KMS-11 (cell line): ENCODE measurements around the gene MAP2K7.
A peak's percentile ranks its signal among the peaks of the same experiment; 100 is the strongest.

Experiments
- H2AFZ ChIP-seq: fragments of 200-600 bp; sonication (generic); 2 replicates; pipeline ENCODE4 v1.6.1; 2016; ENCODE audit warnings: antibody characterized with exemption, mixed run types, low read depth
- H3K27ac ChIP-seq: fragments of 200-600 bp; sonication (generic); 2 replicates; pipeline ENCODE4 v1.6.1; 2016; ENCODE audit warnings: mild to moderate bottlenecking, mixed run types
- H3K27me3 ChIP-seq: fragments of 200-600 bp; sonication (generic); 2 replicates; pipeline ENCODE4 v1.6.1; 2017; ENCODE audit warnings: mild to moderate bottlenecking, low read depth, mixed run types, moderate library complexity; ENCODE audit not compliant: insufficient read depth
- H3K36me3 ChIP-seq: fragments of 200-600 bp; sonication (generic); 2 replicates; pipeline ENCODE4 v1.6.1; 2017; ENCODE audit warnings: mild to moderate bottlenecking, mixed run types; ENCODE audit not compliant: insufficient read depth
- H3K4me1 ChIP-seq: fragments of 200-600 bp; sonication (generic); 2 replicates; pipeline ENCODE4 v1.6.1; 2016; ENCODE audit warnings: mild to moderate bottlenecking, low read depth, mixed run types; ENCODE audit not compliant: poor library complexity, severe bottlenecking
- H3K4me2 ChIP-seq: fragments of 200-600 bp; sonication (generic); 2 replicates; pipeline ENCODE4 v1.7.0; 2016; ENCODE audit warnings: mild to moderate bottlenecking, mixed run types
- H3K4me3 ChIP-seq: fragments of 200-600 bp; sonication (generic); IDR thresholded peaks from 2 replicates; pipeline ENCODE4 v1.6.1; 2017; ENCODE audit warnings: low read depth, low read length, mixed read lengths; ENCODE audit not compliant: insufficient read depth
- H3K79me2 ChIP-seq: fragments of 200-600 bp; sonication (generic); 2 replicates; pipeline ENCODE4 v1.6.1; 2016; ENCODE audit warnings: low read depth, mixed run types; ENCODE audit not compliant: insufficient read depth
- H3K9ac ChIP-seq: fragments of 200-600 bp; sonication (generic); 2 replicates; pipeline ENCODE4 v1.6.1; 2016; ENCODE audit warnings: mild to moderate bottlenecking, mixed run types
- H4K20me1 ChIP-seq: fragments of 200-600 bp; sonication (generic); 2 replicates; pipeline ENCODE4 v1.6.1; 2016; ENCODE audit warnings: mild to moderate bottlenecking, mixed run types; ENCODE audit not compliant: insufficient read depth
- CTCF ChIP-seq: fragments of 200-600 bp; sonication (generic); conservative IDR thresholded peaks from 2 replicates; pipeline ENCODE4 v1.6.1; 2017; ENCODE audit warnings: low read depth, mild to moderate bottlenecking, antibody characterized with exemption, low read length, moderate library complexity, mixed read lengths

Gene MAP2K7

DNA sequence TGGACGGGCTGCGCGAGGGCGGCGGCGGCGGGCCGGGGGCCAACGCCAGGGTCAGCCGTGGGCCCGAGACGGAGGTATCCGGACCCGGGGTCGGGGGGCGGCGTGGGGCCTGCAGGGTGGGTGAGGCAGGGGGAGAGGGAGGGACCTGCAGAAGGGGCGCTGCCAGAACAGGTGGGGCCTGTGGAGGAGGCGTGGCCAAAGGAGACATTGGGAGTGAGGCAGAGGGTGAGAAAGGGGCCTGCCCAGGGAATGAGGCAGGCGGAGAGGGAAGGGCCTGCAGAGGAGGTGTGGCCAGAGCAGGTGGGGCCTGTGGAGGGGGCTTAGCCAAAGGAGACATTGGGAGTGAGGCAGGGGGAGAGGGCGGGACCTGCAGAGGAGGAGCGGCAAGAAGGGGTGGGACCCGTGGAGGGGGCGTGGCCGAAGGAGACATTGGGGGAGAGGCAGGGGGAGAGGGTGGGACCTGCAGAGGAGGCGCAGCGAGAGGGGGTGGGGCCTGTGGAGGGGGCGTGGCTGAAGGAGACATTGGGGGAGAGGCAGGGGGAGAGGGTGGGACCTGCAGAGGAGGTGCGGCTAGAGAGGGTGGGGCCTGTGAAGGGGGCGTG, 33.7 kb upstream of the MAP2K7 start:
- H3K27me3 ChIP-seq, result no peaks in the 10 kb centered on the region; the same call in 1 of the 2 replicates
- H2AFZ ChIP-seq, result peak overlapping the region; percentile 85
- H3K4me2 ChIP-seq, result peak overlapping the region; percentile 90
- H3K4me1 ChIP-seq, result peaks cover 32% of the 10 kb centered on the region
- H3K79me2 ChIP-seq, result no peaks in the 10 kb centered on the region
- no peaks in the 10 kb centered on the region for H4K20me1 ChIP-seq
- TF ChIP-seq CTCF, result no peak
- H3K36me3 ChIP-seq, result no peaks in the 10 kb centered on the region
- H3K27ac ChIP-seq, result peak overlapping the region; percentile 69; the same call in 1 of the 2 replicates
- peak overlapping the region; percentile 56; the same call in 1 of the 2 replicates for H3K9ac ChIP-seq
- H3K4me3 ChIP-seq, result no peak overlapping the region

GRCh38 chr19:7870571-7871436, 32.9 kb upstream of the MAP2K7 start:
- Histone ChIP-seq H3K4me3 (no peak overlapping the region), H3K79me2 (no peaks in the 10 kb centered on the region), H2AFZ (peak overlapping the region; percentile 61), H3K36me3 (no peaks in the 10 kb centered on the region), H3K4me1 (peaks cover 25% of the 10 kb centered on the region), H3K9ac (no peak overlapping the region), H3K4me2 (peak overlapping the region; percentile 77; the same call in 1 of the 2 replicates), H3K27ac (peak overlapping the region; percentile 41; the same call in 1 of the 2 replicates), H4K20me1 (no peaks in the 10 kb centered on the region), H3K27me3 (no peaks in the 10 kb centered on the region; the same call in 1 of the 2 replicates)
- no peak for TF ChIP-seq CTCF

DNA sequence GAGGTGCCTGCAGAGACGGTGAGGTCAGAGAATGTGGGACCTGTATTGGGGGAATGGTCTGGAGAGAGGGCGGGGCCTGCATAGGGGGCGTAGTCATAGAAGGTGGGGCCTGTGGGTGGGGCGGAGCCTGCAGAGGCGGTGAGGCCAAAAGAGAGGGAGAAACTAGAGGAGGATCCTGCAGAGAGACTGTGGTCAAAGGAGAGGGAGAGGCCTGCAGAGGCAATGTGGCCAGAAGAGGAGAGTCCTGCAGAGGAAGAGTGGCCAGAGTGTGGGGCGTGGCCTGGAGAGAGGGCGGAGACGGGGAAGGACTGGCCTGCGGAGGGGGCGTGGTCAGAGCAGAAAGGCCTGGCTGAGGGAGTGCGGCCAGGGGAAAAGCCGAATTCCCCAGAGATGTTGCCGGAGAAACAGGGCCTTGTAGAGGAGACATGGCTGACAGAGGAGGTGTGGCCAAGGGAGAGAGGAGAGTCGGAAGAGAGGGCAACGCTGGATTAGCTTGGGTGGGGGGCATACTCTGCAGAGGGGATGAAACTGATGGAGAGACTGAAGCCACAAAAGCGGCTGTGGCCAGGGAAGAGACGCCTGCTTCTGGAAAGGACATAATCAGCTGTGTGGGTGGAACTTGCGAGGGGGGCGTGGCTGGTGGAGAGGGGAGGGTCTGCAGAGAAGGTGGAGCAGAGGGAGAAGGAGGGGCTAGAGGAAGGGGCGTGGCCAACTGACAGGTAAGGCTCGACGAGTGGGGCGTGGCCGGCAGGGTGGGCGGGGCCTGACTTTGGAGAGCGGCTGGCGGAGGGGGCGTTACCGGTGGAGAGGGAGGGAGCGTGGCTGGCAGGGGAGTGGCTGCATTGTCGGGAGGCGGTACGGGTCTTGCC, 32.0 kb upstream of the MAP2K7 start:
- H3K36me3 ChIP-seq, result no peaks in the 10 kb centered on the region
- no peak for TF ChIP-seq CTCF
- H2AFZ ChIP-seq, result peak overlapping the region; percentile 61
- H3K9ac ChIP-seq, result no peak overlapping the region
- no peak overlapping the region for H3K4me3 ChIP-seq
- no peaks in the 10 kb centered on the region for H3K79me2 ChIP-seq
- no peaks in the 10 kb centered on the region; the same call in 1 of the 2 replicates for H3K27me3 ChIP-seq
- no peaks in the 10 kb centered on the region for H4K20me1 ChIP-seq
- peak overlapping the region; percentile 41; the same call in 1 of the 2 replicates for H3K27ac ChIP-seq
- peaks cover 25% of the 10 kb centered on the region for H3K4me1 ChIP-seq
- peak overlapping the region; percentile 77 for H3K4me2 ChIP-seq
